Activated CD4-positive, alpha-beta T cell treated with anti-CD3 and anti-CD28 coated beads, Interleukin-2, Interleukin-4, amounts not matched to agents 100 ng/mL and 50 ng/mL, durations not matched to agents 16 hours and 8 hours (primary cell): ENCODE measurements around the gene NUDT21.
"Not testable (repeated sequence)": the region's sequence is repeated elsewhere in the genome, so short reads cannot be mapped to it uniquely, and the experiment has no call there.

Experiments used
- DNase-seq: peaks from one replicate; pipeline ENCODE4 v3.0.0-alpha.2; 2020; ENCODE audit warnings: low spot score

Gene NUDT21

GRCh38 chr16:56419740-56420548 is 31.2 kb downstream of the NUDT21 start:
- no peak for DNase-seq

- DNase-seq, result no peak
These were observed 34.0 kb downstream of the NUDT21 start for GRCh38 chr16:56417138-56417537.

GRCh38 chr16:56415875-56416274 is 35.3 kb downstream of the NUDT21 start:
- no peak for DNase-seq

GRCh38 chr16:56414366-56414765 is 36.8 kb downstream of the NUDT21 start:
- no peak for DNase-seq

- no peak for DNase-seq
These were observed 37.8 kb downstream of the NUDT21 start for GRCh38 chr16:56413381-56413780.

- DNase-seq, result no peak
These were observed 39.5 kb downstream of the NUDT21 start for GRCh38 chr16:56411624-56412023.

- no peak for DNase-seq
These were observed 40.0 kb downstream of the NUDT21 start for GRCh38 chr16:56411123-56411522.

- no peak for DNase-seq
These were observed 41.9 kb downstream of the NUDT21 start for GRCh38 chr16:56409195-56409594.

- DNase-seq, result no peak
These were observed 42.6 kb downstream of the NUDT21 start for GRCh38 chr16:56408379-56409098.

- no peak for DNase-seq
These were observed 45.0 kb downstream of the NUDT21 start for GRCh38 chr16:56405977-56406672.

GRCh38 chr16:56401482-56401881 is 49.6 kb downstream of the NUDT21 start:
- no peak for DNase-seq

- DNase-seq, result no peak
These were observed 50.7 kb downstream of the NUDT21 start for GRCh38 chr16:56400458-56400857.

GRCh38 chr16:56399486-56399885 is 51.6 kb downstream of the NUDT21 start:
- DNase-seq, result no peak

GRCh38 chr16:56399047-56399446 is 52.1 kb downstream of the NUDT21 start:
- no peak for DNase-seq

- not testable (repeated sequence) for DNase-seq
These were observed 54.4 kb downstream of the NUDT21 start for GRCh38 chr16:56396724-56397123.

GRCh38 chr16:56389554-56389953 is 61.6 kb downstream of the NUDT21 start:
- no peak for DNase-seq

GRCh38 chr16:56388209-56388608 is 62.9 kb downstream of the NUDT21 start:
- no peak for DNase-seq

- DNase-seq, result no peak
These were observed 63.7 kb downstream of the NUDT21 start for GRCh38 chr16:56387396-56387795.

- no peak for DNase-seq
These were observed 66.9 kb downstream of the NUDT21 start for GRCh38 chr16:56384074-56384721.

- no peak for DNase-seq
These were observed 68.2 kb downstream of the NUDT21 start for GRCh38 chr16:56382901-56383355.

- DNase-seq, result no peak
These were observed 68.7 kb downstream of the NUDT21 start for GRCh38 chr16:56382459-56382858.
